OCI-LY1 (cell line): ENCODE results near the gene SERPINA1.

Experiments
- CTCF ChIP-seq: fragments of 200-600 bp; sonication (generic), shearing (Covaris generic); IDR thresholded peaks from 2 replicates; pipeline ENCODE4 v1.5.1; 2017; ENCODE audit warnings: mild to moderate bottlenecking, antibody characterized with exemption, low read length, moderate library complexity, mixed read lengths
- EZH2 ChIP-seq: fragments of 200-600 bp; sonication (generic), shearing (Covaris generic); IDR thresholded peaks from 2 replicates; pipeline ENCODE4 v1.8.0; 2017; ENCODE audit warnings: borderline replicate concordance, mixed run types, mild to moderate bottlenecking, antibody characterized with exemption, low read length, moderate library complexity, mixed read lengths

GRCh38 chr14:94397289-94398181 is 9.1 kb upstream of the SERPINA1 start:
- no peak for TF ChIP-seq EZH2
- no peak for TF ChIP-seq CTCF
